Prostate gland (tissue), 2 donors: ENCODE data around the gene LMCD1.

ENCODE experiments used
- CTCF ChIP-seq, 4 experiments: fragments of 200-600 bp in 2 of 4; fragments of 450-650 bp in 2 of 4; sonication (generic) in 2 of 4; IDR thresholded peaks; 1 replicate in 3 of 4; 2 replicates in 1 of 4; pipeline ENCODE4 v1.5.1; 2016 to 2019; ENCODE audit warnings: antibody characterized with exemption in 4 of 4, mild to moderate bottlenecking in 2 of 4, moderate library complexity in 2 of 4
- POLR2A ChIP-seq: fragments of 450-650 bp; IDR thresholded peaks from one replicate; pipeline ENCODE4 v1.6.1; 2016; ENCODE audit warnings: antibody characterized with exemption, mild to moderate bottlenecking
- POLR2AphosphoS5 ChIP-seq: sonication (generic); formaldehyde crosslinking; IDR thresholded peaks from one replicate; pipeline ENCODE4 v1.6.1; 2017; ENCODE audit warnings: antibody characterized with exemption

DNA sequence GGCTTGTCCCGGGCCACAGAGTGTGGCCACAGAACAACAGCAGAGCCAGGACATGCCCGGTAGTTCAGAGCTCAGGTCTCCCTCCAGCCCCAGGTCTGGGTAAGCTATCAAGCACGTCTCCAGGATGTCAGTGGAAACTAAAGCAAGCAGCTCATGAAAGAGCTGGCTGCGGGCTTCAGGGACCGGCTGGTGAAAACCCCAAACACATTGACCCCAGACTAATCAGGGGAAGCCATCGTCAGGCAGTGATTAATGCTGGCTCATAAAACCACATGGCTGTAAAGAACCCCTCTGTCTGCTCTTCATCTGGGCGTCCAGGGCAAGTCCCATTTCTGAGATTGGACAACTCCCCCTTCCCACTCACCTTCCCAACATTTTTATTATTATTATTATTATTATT, 37.8 kb downstream of the LMCD1 start:
- TF ChIP-seq POLR2A (no peak), CTCF (IDR thresholded peaks at IDR 0.05) (no peak), POLR2AphosphoS5 (no peak)
